GM23338 (cell line): Measurements from ENCODE around the gene NRG3. TPM values are rescaled to one million over a fixed set of nuclear protein-coding genes. Genes with fewer than 3 reads are reported as not detected.

ENCODE experiments used
- ATAC-seq: fragments of 200-7000 bp; cut with Tn5 transposase; 3 replicates; pipeline ENCODE4 v1.9.1; 2020
- DNase-seq: peaks from one replicate; pipeline ENCODE4 v3.0.0-alpha.2; 2015; ENCODE audit warnings: low spot score
- H2AFZ ChIP-seq: fragments of 200-600 bp; sonication (generic); 2 replicates; pipeline ENCODE4 v1.8.0; 2016; ENCODE audit warnings: antibody characterized with exemption, mild to moderate bottlenecking, moderate library complexity
- H3F3A ChIP-seq: fragments of 200-600 bp; sonication (generic); replicated peaks from 2 replicates; pipeline ENCODE4 v1.8.0; 2017; ENCODE audit warnings: antibody characterized with exemption, mixed run types, low read depth
- H3K27ac ChIP-seq: fragments of 200-600 bp; sonication (generic); 2 replicates; pipeline ENCODE4 v1.6.1; 2016; ENCODE audit warnings: low read depth
- H3K27me3 ChIP-seq: fragments of 200-600 bp; sonication (generic); 2 replicates; pipeline ENCODE4 v1.8.0; 2016; ENCODE audit warnings: mild to moderate bottlenecking, mixed run types, moderate library complexity; ENCODE audit not compliant: insufficient read depth
- H3K36me3 ChIP-seq: fragments of 200-600 bp; sonication (generic); 2 replicates; pipeline ENCODE4 v1.8.0; 2016; ENCODE audit warnings: mild to moderate bottlenecking; ENCODE audit not compliant: insufficient read depth
- H3K4me1 ChIP-seq: fragments of 200-600 bp; sonication (generic); 2 replicates; pipeline ENCODE4 v1.8.0; 2016; ENCODE audit warnings: mild to moderate bottlenecking, moderate library complexity; ENCODE audit not compliant: insufficient read depth
- H3K4me2 ChIP-seq: fragments of 200-600 bp; sonication (generic); 2 replicates; pipeline ENCODE4 v1.7.1; 2017; ENCODE audit warnings: mixed run types
- H3K4me3 ChIP-seq: fragments of 200-600 bp; sonication (generic); 2 replicates; pipeline ENCODE4 v1.6.1; 2016; ENCODE audit warnings: mixed run types
- H3K79me2 ChIP-seq: fragments of 200-600 bp; sonication (generic); replicated peaks from 2 replicates; pipeline ENCODE4 v1.8.0; 2017; ENCODE audit warnings: mild to moderate bottlenecking; ENCODE audit not compliant: insufficient read depth
- H3K9me2 ChIP-seq: fragments of 200-600 bp; sonication (generic); 2 replicates; pipeline ENCODE4 v1.8.0; 2017; ENCODE audit not compliant: insufficient read depth
- H4K20me1 ChIP-seq: fragments of 200-600 bp; sonication (generic); replicated peaks from 2 replicates; pipeline ENCODE4 v1.8.0; 2017; ENCODE audit warnings: mild to moderate bottlenecking; ENCODE audit not compliant: insufficient read depth
- H3K27ac Mint-ChIP-seq: 2 replicates; pipeline ENCODE4 v1.8.0; 2020; ENCODE audit warnings: inconsistent platforms, mild to moderate bottlenecking, moderate library complexity, mixed read lengths
- H3K27me3 Mint-ChIP-seq: 3 replicates; pipeline ENCODE4 v1.8.0; 2022; ENCODE audit warnings: low read depth, mild to moderate bottlenecking, moderate library complexity, mixed read lengths, inconsistent platforms; ENCODE audit not compliant: insufficient read depth, poor library complexity
- H3K36me3 Mint-ChIP-seq: 3 replicates; pipeline ENCODE4 v1.8.0; 2021; ENCODE audit warnings: low read depth, mild to moderate bottlenecking, inconsistent platforms, moderate library complexity, mixed read lengths
- H3K4me1 Mint-ChIP-seq: 3 replicates; pipeline ENCODE4 v1.8.0; 2020; ENCODE audit warnings: mild to moderate bottlenecking, inconsistent platforms, mixed read lengths
- H3K4me3 Mint-ChIP-seq: 3 replicates; pipeline ENCODE4 v1.8.0; 2021; ENCODE audit warnings: moderate library complexity, mild to moderate bottlenecking, inconsistent platforms, mixed read lengths
- H3K9me3 Mint-ChIP-seq: 3 replicates; pipeline ENCODE4 v1.8.0; 2020; ENCODE audit warnings: moderate library complexity, mild to moderate bottlenecking, inconsistent platforms, mixed read lengths
- CREB1 ChIP-seq: fragments of 250-450 bp; sonication (Bioruptor Pico); IDR thresholded peaks from 2 replicates; pipeline ENCODE4 v1.5.0; 2020; ENCODE audit warnings: low read depth, mild to moderate bottlenecking, moderate library complexity
- CTCF ChIP-seq, 2 experiments: fragments of 200-600 bp in 1 of 2; sonication (generic) in 1 of 2; conservative IDR thresholded peaks; 2 replicates each; pipeline versions ENCODE4 v1.5.1 to v1.6.1; 2016 to 2017; ENCODE audit warnings: antibody characterized with exemption in 2 of 2, low read depth in 2 of 2, mild to moderate bottlenecking in 2 of 2, moderate library complexity in 1 of 2
- ETS1 ChIP-seq: IDR thresholded peaks from 2 replicates; pipeline ENCODE4 v1.6.1; 2016; ENCODE audit warnings: antibody characterized with exemption
- EZH2 ChIP-seq: fragments of 200-600 bp; sonication (generic); IDR thresholded peaks from one replicate; pipeline ENCODE4 v1.8.0; 2017; ENCODE audit warnings: antibody characterized with exemption, mild to moderate bottlenecking, low read depth; ENCODE audit not compliant: unreplicated experiment
- REST ChIP-seq: IDR thresholded peaks from one replicate; pipeline ENCODE4 v1.6.1; 2018; ENCODE audit warnings: antibody characterized with exemption; ENCODE audit not compliant: unreplicated experiment
- ZNF331 ChIP-seq: fragments of 250-450 bp; sonication (Bioruptor Pico); IDR thresholded peaks from 2 replicates; pipeline ENCODE4 v1.5.0; 2020; ENCODE audit warnings: low read depth, mild to moderate bottlenecking, moderate library complexity
- ZNF462 ChIP-seq: fragments of 250-450 bp; sonication (Bioruptor Pico); IDR thresholded peaks from 2 replicates; pipeline ENCODE4 v1.5.0; 2020; ENCODE audit warnings: mild to moderate bottlenecking, moderate library complexity
- polyA plus RNA-seq: library from polyadenylated mRNA; unstranded; fragments of >200 nt; fragmentation: Nextera tagmentation; extraction: Ambion mirVana; gene quantifications from 2 replicates; pipeline ENCODE4 v1.2.1, GENCODE V29; 2016
- total RNA-seq: library from RNA; depleted of rRNA; stranded (reverse); fragments of >200 nt; shearing (Covaris generic); gene quantifications from 2 replicates; pipeline ENCODE4 v1.2.3, GENCODE V29; 2014

Gene NRG3
- total and polyA plus RNA-seq, 2 experiments from 2014 or later: 1.9 to 3.9 TPM

- TF ChIP-seq ZNF462 (no peak), CTCF (conservative IDR thresholded peaks at IDR 0.05; ENCODE audit: low read depth in 2 of 2) (no peak)
These were observed 938.9 kb downstream of the NRG3 start (continued) for GRCh38 chr10:82813856-82814255.

- no peaks in the 10 kb centered on the region for H3K79me2 ChIP-seq
- no peak overlapping the region for H3K4me3 ChIP-seq
- no peaks in the 10 kb centered on the region for H3K4me1 ChIP-seq
- Mint-ChIP-seq H3K9me3 (peaks cover 8% of the 10 kb centered on the region; the same call in 2 of the 3 replicates), H3K27me3 (no peaks in the 10 kb centered on the region), H3K4me1 (no peaks in the 10 kb centered on the region; the same call in 2 of the 3 replicates), H3K4me3 (no peak overlapping the region), H3K36me3 (peaks cover 2% of the 10 kb centered on the region; the same call in 2 of the 3 replicates), H3K27ac (no peak overlapping the region)
- no peaks in the 10 kb centered on the region for H3K9me2 ChIP-seq
- DNase-seq (no peak), ATAC-seq (no peak)
- no peaks in the 10 kb centered on the region for H3K36me3 ChIP-seq
- H4K20me1 ChIP-seq: no peaks in the 10 kb centered on the region
- H3K27me3 ChIP-seq: no peaks in the 10 kb centered on the region
- no peaks in the 10 kb centered on the region for H3F3A ChIP-seq
- no peak for TF ChIP-seq CTCF (conservative IDR thresholded peaks at IDR 0.05; ENCODE audit: low read depth in 2 of 2)
- no peak for TF ChIP-seq ETS1
- TF ChIP-seq EZH2: no peak
- no peak for TF ChIP-seq REST
- TF ChIP-seq ZNF331: no peak
- TF ChIP-seq CREB1 (CRISPR knock-in tag): no peak
- H3K4me2 ChIP-seq: no peak overlapping the region
- H2AFZ ChIP-seq: no peak overlapping the region
- H3K27ac ChIP-seq: no peak overlapping the region
These were observed 939.6 kb downstream of the NRG3 start for GRCh38 chr10:82814635-82815034.
